ENCODE data around the gene ZNF546. TPM values are rescaled to one million over a fixed set of nuclear protein-coding genes. Genes with fewer than 3 reads are reported as not detected.

Gene ZNF546
- total RNA-seq (10 to 100 TPM in 1 of 4 donors, 1 to 10 TPM in 3; 6.0 to 12.8 (median 8.3) TPM), polyA plus RNA-seq (1 to 10 TPM in 2 of 3 donors, under 1 TPM in 1; 0.69 to 2.1 (median 1.2) TPM)

GRCh38 chr19:39996811-39997637, at the start of gene ZNF546:
ZNF546 (plus strand) TSS chr19:39997060; CDS start chr19:39998327, 1,267 bp downstream.
- TF ChIP-seq POLR2A (IDR thresholded peaks at IDR 0.05) (peak; percentile 78 to 86), POLR2AphosphoS5 (IDR thresholded peaks at IDR 0.05) (peak; percentile 93 to 97 (median 96)), EP300 (IDR thresholded peaks at IDR 0.05) (no peak)
- peaks cover 0 to 22% (median 13%) of the 10 kb centered on the region in 4 donors for H3K4me1 ChIP-seq
- intact Hi-C loops (cut with DNase I): loop anchor here (1.0 to 10.0 kb wide), 3 partner anchors 26 to 150 kb away; partner anchors contain the start of genes FBL and PSMC4
- DNase-seq: peak; percentile 95
- H3K4me3 ChIP-seq: peak within 1 kb of the TSS; percentile 56 to 80 (median 65)
- peak within 1 kb of the TSS; percentile 83 to 87 (median 86) for H3K27ac ChIP-seq
- WGBS, 2 donors: 6 to 7% methylated on average over 53 of the region's 53 CpGs
- H3K36me3 ChIP-seq: peaks cover 0 to 13% (median 0%) of the 10 kb centered on the region in 4 donors
- no peaks in the 10 kb centered on the region for H3K9me3 ChIP-seq
- no peaks in the 10 kb centered on the region for H3K27me3 ChIP-seq

GRCh38 chr19:39949026-39949747, 47.7 kb upstream of the ZNF546 start:
- 91 to 95% methylated on average over 2 of the region's 2 CpGs for WGBS, 2 donors
- peaks cover 0 to 10% (median 0%) of the 10 kb centered on the region in 3 donors for H3K27me3 ChIP-seq
- no peaks in the 10 kb centered on the region for H3K36me3 ChIP-seq
- peak; percentile 18 for DNase-seq
- H3K9me3 ChIP-seq: no peaks in the 10 kb centered on the region
- TF ChIP-seq EP300 (IDR thresholded peaks at IDR 0.05) (no peak), POLR2A (IDR thresholded peaks at IDR 0.05) (no peak), POLR2AphosphoS5 (IDR thresholded peaks at IDR 0.05) (no peak), CTCF (IDR thresholded peaks at IDR 0.05) (no peak)
- no peak overlapping the region for H3K4me3 ChIP-seq
- intact Hi-C loops (cut with DNase I): no loop called here
- no peaks in the 10 kb centered on the region for H3K4me1 ChIP-seq
- H3K27ac ChIP-seq: no peak overlapping the region

DNA sequence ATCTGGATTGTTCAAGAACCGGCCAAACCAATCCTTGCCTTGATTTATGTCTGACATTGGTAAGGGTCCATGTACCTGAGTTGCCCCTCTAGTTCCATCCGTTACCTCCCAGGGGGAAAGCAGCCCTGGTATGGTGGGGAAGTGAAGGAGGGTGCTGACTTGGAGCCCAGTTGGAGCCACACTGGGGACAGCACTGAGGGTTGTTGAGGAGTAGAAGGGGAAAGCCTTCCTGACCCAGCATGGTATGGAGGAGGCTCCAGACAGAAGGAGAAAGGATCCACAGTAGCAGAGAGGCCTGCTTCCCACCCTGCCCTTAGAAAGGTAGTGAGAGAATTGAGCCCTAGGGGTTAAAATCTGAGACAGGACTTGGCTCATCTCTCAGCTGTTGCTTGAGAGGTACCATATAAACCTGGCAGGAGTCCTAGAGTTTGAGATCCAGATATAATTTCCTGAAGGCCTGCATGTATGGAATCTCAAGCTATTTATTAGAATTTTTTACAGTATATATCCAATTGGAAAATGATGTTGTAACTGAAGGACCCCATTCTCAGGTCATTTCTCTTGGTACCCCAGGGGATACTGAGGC, 45.7 kb upstream of the ZNF546 start:
- no peak for DNase-seq
- Histone ChIP-seq H3K36me3 (no peaks in the 10 kb centered on the region), H3K27ac (no peak overlapping the region), H3K4me3 (no peak overlapping the region), H3K9me3 (no peaks in the 10 kb centered on the region), H3K4me1 (no peaks in the 10 kb centered on the region), H3K27me3 (peaks cover 0 to 10% (median 0%) of the 10 kb centered on the region in 3 donors)
- intact Hi-C loops (cut with DNase I): no loop called here
- no peak for TF ChIP-seq POLR2AphosphoS5 (IDR thresholded peaks at IDR 0.05)
- TF ChIP-seq CTCF (IDR thresholded peaks at IDR 0.05): no peak
- TF ChIP-seq EP300 (IDR thresholded peaks at IDR 0.05): no peak
- TF ChIP-seq POLR2A (IDR thresholded peaks at IDR 0.05): no peak
- 93 to 96% methylated on average over 2 of the region's 2 CpGs for WGBS, 2 donors

GRCh38 chr19:39951686-39952085, 45.2 kb upstream of the ZNF546 start:
- WGBS, 2 donors: 33 to 63% methylated on average over 3 of the region's 3 CpGs
- intact Hi-C loops (cut with DNase I): no loop called here
- peak; percentile 24 for DNase-seq
- no peak overlapping the region for H3K27ac ChIP-seq
- H3K36me3 ChIP-seq: no peaks in the 10 kb centered on the region
- H3K27me3 ChIP-seq: peaks cover 0 to 6% (median 0%) of the 10 kb centered on the region in 3 donors
- no peaks in the 10 kb centered on the region for H3K9me3 ChIP-seq
- no peak for TF ChIP-seq POLR2A (IDR thresholded peaks at IDR 0.05)
- TF ChIP-seq EP300 (IDR thresholded peaks at IDR 0.05): no peak
- TF ChIP-seq CTCF (IDR thresholded peaks at IDR 0.05): no peak
- no peak for TF ChIP-seq POLR2AphosphoS5 (IDR thresholded peaks at IDR 0.05)
- no peaks in the 10 kb centered on the region for H3K4me1 ChIP-seq
- H3K4me3 ChIP-seq: no peak overlapping the region

Data from sigmoid colon (tissue), 7 donors.